SU-DHL-6 (cell line): Measurements from ENCODE around the gene STOML1.

Source experiments
- CTCF ChIP-seq: fragments of 200-600 bp; sonication (generic); IDR thresholded peaks from one replicate; pipeline ENCODE4 v1.5.1; 2017; ENCODE audit warnings: antibody characterized with exemption, mild to moderate bottlenecking, low read length, moderate library complexity; ENCODE audit not compliant: insufficient read depth, poor library complexity, severe bottlenecking
- EZH2phosphoT487 ChIP-seq: fragments of 200-600 bp; sonication (generic), shearing (Covaris generic); conservative IDR thresholded peaks from 2 replicates; pipeline ENCODE4 v1.6.1; 2018; ENCODE audit warnings: mild to moderate bottlenecking, antibody characterized with exemption, low read length, moderate library complexity, mixed read lengths

GRCh38 chr15:73997986-73998385 is 5.9 kb upstream of the STOML1 start:
- TF ChIP-seq CTCF (no peak), EZH2phosphoT487 (no peak)
